ENCODE results near the gene C12orf75.
"Not testable (repeated sequence)": the region's sequence is repeated elsewhere in the genome, so short reads cannot be mapped to it uniquely, and the experiment has no call there.

Gene C12orf75

GRCh38 chr12:105336411-105336810 is 5.9 kb downstream of the C12orf75 start:
- no peak for DNase-seq (ENCODE audit: low read depth)

- no peak for DNase-seq (ENCODE audit: low read depth)
Observed at GRCh38 chr12:105337391-105337790, 6.9 kb downstream of the C12orf75 start.

DNA sequence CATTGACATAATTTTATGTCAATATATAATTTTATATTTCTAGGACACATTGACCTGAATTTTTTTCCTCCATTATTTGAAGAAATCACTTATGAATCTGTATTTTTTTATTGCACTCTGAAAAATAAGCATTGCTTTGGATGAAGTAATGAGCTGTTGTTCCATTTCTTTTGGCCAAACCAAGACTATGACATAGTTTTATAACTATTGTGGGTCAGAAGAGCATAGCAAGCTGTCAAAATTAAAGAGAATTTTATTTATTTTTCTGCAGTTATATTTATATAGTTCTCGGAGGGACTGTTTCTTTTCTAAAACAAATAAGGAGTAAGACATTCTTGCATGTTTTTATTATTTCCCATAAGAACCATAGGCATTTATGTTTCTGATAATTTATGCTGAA is 8.5 kb downstream of the C12orf75 start:
- DNase-seq (ENCODE audit: low read depth), result no peak

DNA sequence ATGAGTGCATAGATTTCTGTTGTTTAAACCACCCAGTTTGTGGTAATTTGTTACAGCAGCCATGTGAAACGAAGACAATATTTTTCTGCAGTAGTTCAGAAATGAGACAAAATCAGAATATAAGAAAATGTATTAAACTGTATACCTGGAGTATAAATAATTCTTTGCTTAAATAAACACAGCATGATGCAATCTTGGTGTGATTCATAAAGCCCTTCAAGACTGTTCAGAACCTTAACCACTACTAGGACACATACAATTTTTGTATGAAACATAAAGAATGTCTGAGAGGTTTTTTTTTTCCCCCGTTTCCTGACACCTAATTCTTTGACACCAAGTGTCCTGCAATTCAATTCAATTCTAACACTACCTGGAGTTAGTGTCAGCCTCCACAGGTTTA is 10.5 kb downstream of the C12orf75 start:
- DNase-seq (ENCODE audit: low read depth), result peak; percentile 21

- DNase-seq (ENCODE audit: low read depth), result not testable (repeated sequence)
Observed at GRCh38 chr12:105341620-105342019, 11.1 kb downstream of the C12orf75 start.

DNA sequence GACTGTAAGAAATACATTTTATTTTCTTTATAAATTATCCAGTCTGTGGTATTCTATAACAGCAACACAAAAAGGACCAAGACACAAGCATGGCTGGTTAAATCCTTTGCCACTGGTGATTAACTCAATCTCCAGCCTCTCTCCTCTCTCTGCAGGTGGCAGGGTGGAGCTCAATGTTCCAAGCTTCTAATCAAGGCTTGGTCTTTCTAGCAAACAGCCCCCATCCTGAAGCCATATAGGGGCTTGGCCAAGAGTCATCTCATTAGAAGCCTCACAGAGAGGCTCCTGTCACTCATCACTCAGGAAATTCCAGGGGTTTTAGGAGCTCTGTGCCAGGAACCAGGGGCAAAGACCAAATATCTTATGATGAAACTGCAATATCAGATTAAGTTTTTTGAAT is 12.0 kb downstream of the C12orf75 start:
- no peak for DNase-seq (ENCODE audit: low read depth)

- no peak for DNase-seq (ENCODE audit: low read depth)
Observed at GRCh38 chr12:105343836-105344235, 13.3 kb downstream of the C12orf75 start.

GRCh38 chr12:105347499-105347898 is 17.0 kb downstream of the C12orf75 start:
- DNase-seq (ENCODE audit: low read depth), result no peak

- DNase-seq (ENCODE audit: low read depth), result no peak
Observed at GRCh38 chr12:105348142-105348541, 17.7 kb downstream of the C12orf75 start.

DNA sequence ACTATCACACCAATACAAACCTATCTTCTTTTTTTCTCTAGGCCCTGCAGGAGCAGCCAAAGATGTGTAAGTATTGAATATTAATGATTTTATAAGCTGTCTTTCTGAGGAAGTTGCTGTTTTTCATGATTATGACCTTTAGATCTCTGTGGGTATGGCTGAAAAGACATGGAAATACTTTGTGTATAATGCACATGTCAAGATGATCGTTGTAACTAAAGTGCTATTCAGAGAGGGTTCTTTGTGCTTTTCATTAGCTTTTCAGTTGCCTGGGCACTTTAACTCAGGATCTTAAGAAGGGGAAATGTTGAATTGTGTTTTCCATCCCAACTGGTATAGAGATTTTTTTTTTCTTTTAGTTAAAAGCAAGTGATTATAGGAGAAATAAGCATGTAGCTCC is 18.1 kb downstream of the C12orf75 start:
- DNase-seq (ENCODE audit: low read depth), result no peak

GRCh38 chr12:105349138-105349537 is 18.6 kb downstream of the C12orf75 start:
- DNase-seq (ENCODE audit: low read depth), result no peak

DNA sequence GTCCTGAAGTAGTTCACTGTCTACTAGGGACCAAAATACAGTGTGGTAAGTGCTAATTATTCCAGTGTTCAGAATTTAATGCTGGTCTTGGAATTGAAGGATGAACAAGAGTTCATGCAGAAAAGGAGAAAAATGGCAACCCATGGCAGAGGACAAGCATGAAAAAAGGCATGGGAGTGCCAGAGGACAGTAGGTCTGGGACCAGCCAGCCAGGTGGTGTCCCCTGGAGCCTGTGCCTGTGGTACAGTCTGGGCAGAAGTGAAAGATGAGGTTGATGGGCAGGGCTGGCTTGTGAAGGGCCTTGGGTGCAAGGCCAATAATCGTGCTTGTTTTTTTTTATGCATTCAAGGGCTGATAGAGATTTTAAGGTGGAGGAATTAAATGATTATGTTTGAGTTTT is 21.0 kb downstream of the C12orf75 start:
- DNase-seq (ENCODE audit: low read depth), result no peak

DNA sequence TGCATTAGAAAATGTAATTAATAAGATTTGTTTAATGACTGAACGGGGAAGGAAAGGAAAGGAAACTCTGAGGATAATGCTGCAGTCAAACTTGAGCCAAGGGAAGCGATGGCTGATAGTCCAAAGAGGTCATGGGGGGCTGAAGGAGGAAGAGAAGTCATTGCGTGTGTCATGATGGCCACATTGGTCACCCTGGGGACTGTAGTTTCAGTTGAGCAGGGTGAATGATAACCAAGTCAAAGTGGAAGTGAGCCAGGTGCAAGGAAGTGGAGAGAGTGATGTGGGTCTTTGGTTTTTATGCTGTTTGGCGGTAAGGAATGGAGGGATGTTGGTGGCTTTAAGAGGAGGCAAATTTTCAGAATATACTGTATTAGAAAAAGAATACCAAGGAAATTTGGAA is 21.6 kb downstream of the C12orf75 start:
- DNase-seq (ENCODE audit: low read depth), result no peak

GRCh38 chr12:105352940-105353635 is 22.6 kb downstream of the C12orf75 start:
- DNase-seq (ENCODE audit: low read depth), result peak; percentile 54

GRCh38 chr12:105355752-105356151 is 25.3 kb downstream of the C12orf75 start:
- peak; percentile 42 for DNase-seq (ENCODE audit: low read depth)

GRCh38 chr12:105357162-105357691 is 26.7 kb downstream of the C12orf75 start:
- DNase-seq (ENCODE audit: low read depth), result no peak

DNA sequence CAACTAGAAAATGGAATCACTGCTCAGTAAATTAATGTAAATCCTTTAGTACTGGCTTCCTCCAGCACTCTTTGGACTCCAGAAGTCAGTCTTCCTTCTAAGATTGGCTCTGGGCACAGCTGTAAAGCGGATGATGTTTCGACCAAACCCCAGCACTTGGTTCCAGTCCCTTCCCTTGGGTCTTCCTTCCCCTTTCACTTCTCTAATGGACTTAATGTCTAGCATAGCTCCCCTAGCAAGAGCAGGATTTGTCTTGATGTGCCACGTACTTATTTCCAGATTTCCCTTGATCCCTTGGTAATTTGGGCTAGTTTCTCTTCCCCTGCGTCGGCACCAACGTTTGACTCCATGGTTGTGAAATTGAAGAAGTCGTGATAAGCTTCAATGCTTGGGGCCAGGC is 28.3 kb downstream of the C12orf75 start:
- DNase-seq (ENCODE audit: low read depth), result no peak

- no peak for DNase-seq (ENCODE audit: low read depth)
Observed at GRCh38 chr12:105359856-105360255, 29.4 kb downstream of the C12orf75 start.

GRCh38 chr12:105363890-105364289 is 33.4 kb downstream of the C12orf75 start:
- DNase-seq (ENCODE audit: low read depth), result no peak

DNA sequence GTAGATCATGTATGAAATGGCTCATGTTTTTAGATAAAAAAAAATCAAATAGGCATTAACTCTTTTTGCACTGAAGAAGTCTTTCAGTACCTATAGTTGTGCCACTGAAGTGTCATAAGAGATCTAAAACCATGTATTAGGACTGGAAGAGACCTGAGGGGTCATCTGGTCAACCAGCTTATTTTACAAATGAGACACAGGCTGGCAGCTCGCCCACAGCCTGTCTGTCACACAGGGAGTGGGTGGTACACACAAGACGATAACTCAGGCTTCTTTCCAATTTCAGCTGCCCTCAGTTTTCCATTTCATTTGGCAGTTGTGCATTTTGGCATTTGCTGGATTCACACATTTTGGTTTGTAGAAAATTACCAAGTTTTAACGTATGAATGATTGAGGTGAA is 34.7 kb downstream of the C12orf75 start:
- DNase-seq (ENCODE audit: low read depth), result no peak

GRCh38 chr12:105368047-105368646 is 37.7 kb downstream of the C12orf75 start:
- no peak for DNase-seq (ENCODE audit: low read depth)

- DNase-seq (ENCODE audit: low read depth), result peak; percentile 62
Observed at GRCh38 chr12:105369014-105369413, 38.5 kb downstream of the C12orf75 start.

- no peak for DNase-seq (ENCODE audit: low read depth)
Observed at GRCh38 chr12:105374303-105374702, 43.8 kb downstream of the C12orf75 start.

GRCh38 chr12:105377077-105377476 is 46.6 kb downstream of the C12orf75 start:
- DNase-seq (ENCODE audit: low read depth), result no peak
